AG10803 (cell line): Measurements from ENCODE around the gene ACOXL.

Experiments
- DNase-seq: peaks from one replicate; pipeline ENCODE4 v3.0.0; 2010; ENCODE audit warnings: low read depth
- H3K4me3 ChIP-seq: 2 replicates; pipeline ENCODE4 v1.5.1; 2011; ENCODE audit warnings: mild to moderate bottlenecking, low read length, control low read depth
- CTCF ChIP-seq: conservative IDR thresholded peaks from 2 replicates; pipeline ENCODE4 v1.5.1; 2011; ENCODE audit warnings: mild to moderate bottlenecking, low read length, control low read depth, inconsistent platforms

ACOXL gene

DNA sequence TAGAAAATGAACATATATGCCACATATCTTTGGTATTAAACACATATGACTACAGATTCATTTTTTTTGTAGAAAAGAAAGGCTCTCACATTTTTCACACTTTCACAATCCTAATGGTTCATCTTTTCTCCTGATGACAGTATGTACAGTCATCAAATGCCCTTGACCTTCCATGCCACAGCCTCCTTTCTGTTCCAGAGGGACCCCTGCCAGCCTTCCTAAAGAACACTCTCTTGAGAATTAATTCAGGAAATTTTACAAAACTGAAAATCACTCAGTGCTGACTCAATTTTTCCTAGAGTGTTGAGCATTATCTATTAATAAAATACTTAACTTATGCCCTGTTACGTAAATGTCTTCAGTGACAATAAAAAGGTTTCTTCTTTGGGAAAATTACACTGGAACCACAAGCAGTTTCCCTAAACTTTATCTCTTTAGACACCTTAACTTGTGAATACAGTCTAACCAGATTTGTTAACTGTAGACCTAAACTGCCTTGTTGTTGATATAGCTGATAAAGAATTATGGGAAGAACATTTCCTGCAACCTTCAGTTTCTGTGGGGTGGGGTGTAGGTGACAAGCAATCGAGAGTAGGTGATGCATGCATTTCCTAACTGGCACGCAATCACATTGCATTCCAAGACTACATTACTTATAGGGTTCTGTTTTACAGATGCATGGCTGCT is 15.3 kb upstream of the ACOXL start:
- no peak overlapping the region for H3K4me3 ChIP-seq
- TF ChIP-seq CTCF = no peak
- DNase-seq = peak; percentile 17

GRCh38 chr2:110717734-110718133 is 14.6 kb upstream of the ACOXL start:
- no peak overlapping the region for H3K4me3 ChIP-seq
- DNase-seq = no peak
- TF ChIP-seq CTCF = no peak

- DNase-seq = no peak
- no peak overlapping the region for H3K4me3 ChIP-seq
- no peak for TF ChIP-seq CTCF
These were observed 14.0 kb upstream of the ACOXL start for GRCh38 chr2:110718382-110718781.

DNA sequence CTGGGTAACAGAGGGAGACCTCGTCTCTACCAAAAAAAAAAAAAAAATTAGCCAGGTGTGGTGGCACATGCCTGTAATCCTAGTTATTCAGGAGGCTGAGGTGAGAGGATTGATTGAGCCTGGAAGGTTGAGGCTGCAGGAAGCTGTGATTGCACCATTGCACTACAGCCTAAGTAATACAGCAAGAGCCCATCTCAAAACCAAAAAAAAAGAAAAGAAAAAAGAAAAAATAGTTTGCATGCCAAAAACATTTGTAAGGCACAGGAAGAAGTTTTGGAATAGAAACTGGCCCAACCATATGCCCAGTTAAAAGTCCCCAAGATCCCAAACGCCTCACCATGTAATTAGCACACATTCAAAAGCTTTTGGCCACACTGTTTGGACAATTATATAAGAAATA is 13.4 kb upstream of the ACOXL start:
- TF ChIP-seq CTCF = no peak
- DNase-seq = peak; percentile 4

GRCh38 chr2:110720547-110720946 is 11.8 kb upstream of the ACOXL start:
- TF ChIP-seq CTCF = no peak
- H3K4me3 ChIP-seq = no peak overlapping the region
- DNase-seq = no peak

More for the DNA sequence above, 13.4 kb upstream of the ACOXL start:
- H3K4me3 ChIP-seq = no peak overlapping the region

GRCh38 chr2:110724820-110725219 is 7.6 kb upstream of the ACOXL start:
- DNase-seq = no peak
- TF ChIP-seq CTCF = no peak
- no peak overlapping the region for H3K4me3 ChIP-seq

GRCh38 chr2:110725370-110725769 is 7.0 kb upstream of the ACOXL start:
- H3K4me3 ChIP-seq = no peak overlapping the region
- TF ChIP-seq CTCF = no peak
- no peak for DNase-seq
